HG02623 (cell line): ENCODE data around the gene PIM1.
A peak's percentile ranks its signal among the peaks of the same experiment; 100 is the strongest.
"Not testable (repeated sequence)": the region's sequence is repeated elsewhere in the genome, so short reads cannot be mapped to it uniquely, and the experiment has no call there.

Experiments used
- ATAC-seq: cut with Tn5 transposase; IDR thresholded peaks from one replicate; pipeline ENCODE4 v1.9.1; 2021; ENCODE audit warnings: moderate library complexity; ENCODE audit not compliant: unreplicated experiment

PIM1 gene

GRCh38 chr6:37169496-37170272, at the start of gene PIM1:
Gene PIM1 (plus strand): TSS chr6:37170152. CDS start chr6:37170576, 424 bp downstream.
- ATAC-seq: peak; percentile 72

- ATAC-seq: no peak
Observed at GRCh38 chr6:37121556-37121955, 48.4 kb upstream of the PIM1 start.

DNA sequence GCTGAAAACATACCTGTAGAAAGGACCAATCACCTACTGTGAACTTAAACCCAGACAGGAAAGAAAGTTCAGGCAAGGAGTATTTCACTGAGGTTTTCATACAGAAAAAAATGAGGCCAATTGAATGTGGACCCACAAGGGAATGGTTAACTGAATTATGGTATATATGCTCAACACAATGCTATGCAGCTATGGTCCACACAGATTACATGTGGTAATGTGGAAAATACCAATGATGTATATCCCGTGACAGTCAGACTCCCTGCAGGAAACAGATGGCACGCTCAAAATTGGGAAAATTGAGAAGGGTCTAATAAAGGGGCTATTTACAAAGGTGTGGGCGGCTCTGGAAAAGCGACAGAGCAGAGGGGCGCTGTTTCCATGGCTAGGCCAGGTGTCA, 47.1 kb upstream of the PIM1 start:
- ATAC-seq: no peak

GRCh38 chr6:37123957-37124729, 45.8 kb upstream of the PIM1 start:
- no peak for ATAC-seq

GRCh38 chr6:37125774-37126492, 44.0 kb upstream of the PIM1 start:
- no peak for ATAC-seq

DNA sequence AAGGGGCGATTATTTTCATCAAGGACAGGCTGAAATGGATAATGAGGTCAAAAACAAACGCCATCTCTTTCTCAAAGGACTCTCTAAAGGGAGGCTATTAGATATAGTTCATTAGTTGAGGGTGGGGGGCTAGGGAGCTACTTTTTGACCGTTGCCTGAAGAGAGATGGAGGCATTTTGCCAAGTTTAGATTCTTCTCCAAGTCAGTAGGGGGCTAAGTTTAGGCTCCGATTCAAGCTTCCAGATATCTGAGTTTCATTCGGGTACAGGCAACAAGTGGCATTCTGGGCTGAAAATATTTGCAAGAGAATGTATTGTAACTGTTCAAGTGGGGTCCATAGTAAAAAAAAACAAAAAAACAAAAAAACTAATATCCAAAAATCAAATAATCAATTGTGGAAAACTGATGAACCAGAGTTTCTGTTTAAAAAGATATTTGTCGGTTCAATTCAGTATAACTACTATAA, 43.4 kb upstream of the PIM1 start:
- no peak for ATAC-seq

DNA sequence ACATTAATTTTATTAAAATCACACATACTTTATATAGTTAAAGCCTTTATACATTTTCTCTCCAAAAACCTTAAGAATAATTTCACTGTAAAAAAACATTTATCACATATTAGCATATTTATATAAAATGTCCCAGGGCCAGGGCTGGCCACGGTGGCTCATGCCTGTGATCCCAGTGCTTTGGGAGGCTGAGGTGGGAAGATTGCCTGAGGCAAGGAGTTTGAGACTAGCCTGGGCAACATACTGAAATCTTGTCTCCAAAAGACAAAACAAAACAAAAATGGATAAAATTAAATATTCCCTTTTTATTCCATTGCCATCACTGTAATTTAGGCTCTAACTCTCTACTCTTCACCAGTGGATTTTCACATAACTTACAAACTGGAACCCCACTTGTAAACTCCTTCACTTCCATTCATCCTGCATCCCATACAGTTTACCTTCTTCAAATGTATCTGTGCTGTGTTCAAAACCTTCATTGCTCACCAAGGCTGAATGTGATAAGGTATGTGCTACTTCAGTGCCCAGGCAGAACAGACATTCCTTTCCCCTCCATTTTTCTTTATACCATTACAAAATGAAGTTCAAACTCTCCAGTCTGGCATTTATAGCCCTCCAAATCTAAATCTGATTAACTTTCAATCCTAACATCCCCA, 42.9 kb upstream of the PIM1 start:
- ATAC-seq: no peak

- ATAC-seq: no peak
Observed at GRCh38 chr6:37127961-37128862, 41.7 kb upstream of the PIM1 start.

- ATAC-seq: not testable (repeated sequence)
Observed at GRCh38 chr6:37128863-37129443, 41.0 kb upstream of the PIM1 start.

DNA sequence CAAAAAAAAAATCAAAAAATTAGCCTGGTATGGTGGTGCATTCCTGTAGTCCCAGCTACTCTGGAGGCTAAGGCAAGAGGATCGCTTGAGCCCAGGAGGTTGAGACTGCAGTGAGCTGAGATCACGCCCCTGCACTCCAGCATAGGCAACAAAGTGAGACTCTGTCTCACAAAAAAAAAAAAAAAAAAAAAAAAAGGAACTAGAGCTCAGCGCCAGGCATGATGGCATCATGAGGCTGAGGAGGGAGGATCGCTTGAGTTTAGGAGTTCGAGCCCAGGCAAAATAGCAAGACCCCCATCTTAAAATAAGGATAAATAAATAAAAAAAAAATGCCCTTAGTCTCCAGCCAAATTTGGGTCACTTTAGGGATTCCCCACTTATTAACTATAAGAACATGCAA, 40.4 kb upstream of the PIM1 start:
- ATAC-seq: no peak

GRCh38 chr6:37130704-37131103, 39.2 kb upstream of the PIM1 start:
- ATAC-seq: no peak

GRCh38 chr6:37131104-37131959, 38.6 kb upstream of the PIM1 start:
- no peak for ATAC-seq

DNA sequence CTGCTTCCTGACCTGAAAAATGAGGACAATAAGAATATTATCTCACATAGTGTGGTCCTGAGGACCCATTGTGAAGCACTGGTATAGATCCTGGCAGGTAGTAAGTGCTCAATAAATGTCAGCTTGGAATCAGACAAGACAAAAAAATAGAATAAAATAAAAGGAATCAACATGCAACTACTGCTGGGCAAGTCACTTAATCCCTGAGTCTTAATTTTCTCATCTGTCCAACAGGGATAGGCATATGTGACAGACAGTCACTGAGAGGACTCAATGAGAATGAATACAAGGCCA, 38.0 kb upstream of the PIM1 start:
- ATAC-seq: no peak

- no peak for ATAC-seq
Observed at GRCh38 chr6:37134036-37134395, 35.9 kb upstream of the PIM1 start.

DNA sequence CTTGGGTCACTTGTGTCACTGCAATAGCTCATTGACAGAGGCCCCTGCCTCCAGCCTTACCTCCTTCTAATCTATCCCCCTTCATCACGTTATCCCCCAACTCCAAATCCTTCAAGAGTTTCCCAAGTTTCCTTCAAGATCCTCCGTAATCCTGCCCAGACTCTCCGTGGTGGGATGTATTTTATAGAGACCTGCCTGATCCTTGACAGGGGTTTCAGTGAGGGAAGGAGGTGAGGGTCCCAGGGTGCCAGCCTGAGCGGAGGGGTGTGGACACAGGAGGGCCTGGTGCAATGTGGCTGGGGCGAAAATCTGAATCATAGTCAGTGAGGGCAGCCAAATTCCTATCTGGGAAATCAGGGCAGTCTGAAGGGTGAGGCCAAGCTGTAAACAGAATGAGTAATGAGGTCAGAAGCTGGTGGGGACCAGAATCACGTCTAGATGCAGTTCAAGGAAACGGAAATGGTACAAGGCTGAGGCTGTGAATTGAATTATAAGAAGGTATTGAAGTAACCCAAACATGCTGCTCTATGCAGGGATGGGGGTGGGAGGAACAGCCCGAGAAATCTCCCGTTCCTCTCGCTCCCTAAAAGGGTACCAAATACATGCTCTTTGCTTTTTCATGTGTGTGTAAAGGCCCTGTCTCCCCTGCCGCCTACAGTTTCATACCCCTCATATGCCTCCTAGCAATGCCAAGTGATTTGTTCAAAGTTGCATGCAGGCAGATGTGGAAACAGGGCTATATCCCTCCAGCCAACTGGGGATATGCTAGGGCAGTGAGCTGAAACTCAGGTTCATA, 35.4 kb upstream of the PIM1 start:
- ATAC-seq: no peak

- ATAC-seq: no peak
Observed at GRCh38 chr6:37135835-37136694, 33.9 kb upstream of the PIM1 start.

- no peak for ATAC-seq
Observed at GRCh38 chr6:37136821-37137200, 33.1 kb upstream of the PIM1 start.
